ENCODE results near the gene ACMSD. TPM values are rescaled to one million over a fixed set of nuclear protein-coding genes. Genes with fewer than 3 reads are reported as not detected.

ACMSD gene
- total RNA-seq, 2 experiments from 2014 or later: not detected

DNA sequence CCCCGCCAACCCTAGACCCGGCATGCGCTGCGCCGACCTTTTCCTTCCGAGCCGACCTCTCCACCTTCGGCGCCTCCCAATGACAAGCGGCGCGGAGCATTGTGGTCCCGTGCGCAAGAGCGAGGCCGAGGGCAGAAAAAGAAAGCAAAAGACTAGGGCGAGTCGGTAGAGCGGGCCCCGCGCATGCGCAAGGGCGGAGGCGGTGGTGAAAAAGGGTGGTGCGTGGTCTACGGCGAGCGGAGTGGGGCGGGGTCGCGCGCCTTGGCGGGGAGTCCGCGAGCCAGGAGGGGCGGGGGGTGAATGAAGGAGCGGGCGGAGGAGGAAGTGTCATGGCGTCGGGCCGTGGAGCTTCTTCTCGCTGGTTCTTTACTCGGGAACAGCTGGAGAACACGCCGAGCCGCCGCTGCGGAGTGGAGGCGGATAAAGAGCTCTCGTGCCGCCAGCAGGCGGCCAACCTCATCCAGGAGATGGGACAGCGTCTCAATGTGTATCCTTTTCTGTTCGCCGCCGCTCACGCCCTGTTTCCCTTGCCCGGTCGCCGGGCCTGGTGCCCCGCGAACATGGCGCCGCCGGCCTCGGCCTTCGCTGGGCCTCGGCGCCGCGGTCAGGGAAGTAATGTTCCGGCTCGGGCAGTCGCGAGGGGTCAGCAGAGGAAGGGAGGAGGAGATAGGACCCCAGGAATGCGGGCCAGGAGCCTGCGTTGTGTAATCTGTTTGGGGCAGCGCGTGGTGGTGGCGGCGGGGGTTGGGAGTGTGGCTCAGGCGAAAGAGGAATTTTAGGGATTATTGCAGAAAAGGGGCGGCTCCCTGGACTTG is 80.3 kb downstream of the ACMSD start, which contains the start of gene CCNT2:
TSS of gene CCNT2 (plus strand) at position 297 of the 815 bp plus-strand sequence. CDS start at position 330, 33 bp downstream.
- Histone ChIP-seq H4K20me1 (ENCODE audit: insufficient read depth, low read length) (peaks cover 33% of the 10 kb centered on the region), H3K4me3 (ENCODE audit: low read depth, low read length, poor library complexity, severe bottlenecking) (peak within 1 kb of the TSS; percentile 93), H3K27ac (ENCODE audit: low read depth, low read length, poor library complexity, severe bottlenecking) (peak within 1 kb of the TSS; percentile 90), H2AFZ (ENCODE audit: low read length) (peak within 1 kb of the TSS; percentile 75), H3K9me3 (ENCODE audit: low read length) (0 out of 2 replicates have a peak, but pooled peaks cover under 1% of the 10 kb centered on the region), H3K9me2 (ENCODE audit: insufficient read depth, low read length) (no peaks in the 10 kb centered on the region), H3K4me2 (ENCODE audit: low read length) (peak within 1 kb of the TSS; percentile 86), H3K36me3 (ENCODE audit: insufficient read depth, low read length) (peaks cover 44% of the 10 kb centered on the region), H3K79me2 (ENCODE audit: insufficient read depth, low read depth, low read length) (peaks cover 58% of the 10 kb centered on the region), H3K4me1 (ENCODE audit: insufficient read depth, low read length, poor library complexity, severe bottlenecking) (peaks cover 23% of the 10 kb centered on the region)
- TF ChIP-seq EZH2phosphoT487 (IDR thresholded peaks at IDR 0.05; ENCODE audit: borderline replicate concordance, low read depth, low read length): no peak
- TF ChIP-seq, protein P1, sequence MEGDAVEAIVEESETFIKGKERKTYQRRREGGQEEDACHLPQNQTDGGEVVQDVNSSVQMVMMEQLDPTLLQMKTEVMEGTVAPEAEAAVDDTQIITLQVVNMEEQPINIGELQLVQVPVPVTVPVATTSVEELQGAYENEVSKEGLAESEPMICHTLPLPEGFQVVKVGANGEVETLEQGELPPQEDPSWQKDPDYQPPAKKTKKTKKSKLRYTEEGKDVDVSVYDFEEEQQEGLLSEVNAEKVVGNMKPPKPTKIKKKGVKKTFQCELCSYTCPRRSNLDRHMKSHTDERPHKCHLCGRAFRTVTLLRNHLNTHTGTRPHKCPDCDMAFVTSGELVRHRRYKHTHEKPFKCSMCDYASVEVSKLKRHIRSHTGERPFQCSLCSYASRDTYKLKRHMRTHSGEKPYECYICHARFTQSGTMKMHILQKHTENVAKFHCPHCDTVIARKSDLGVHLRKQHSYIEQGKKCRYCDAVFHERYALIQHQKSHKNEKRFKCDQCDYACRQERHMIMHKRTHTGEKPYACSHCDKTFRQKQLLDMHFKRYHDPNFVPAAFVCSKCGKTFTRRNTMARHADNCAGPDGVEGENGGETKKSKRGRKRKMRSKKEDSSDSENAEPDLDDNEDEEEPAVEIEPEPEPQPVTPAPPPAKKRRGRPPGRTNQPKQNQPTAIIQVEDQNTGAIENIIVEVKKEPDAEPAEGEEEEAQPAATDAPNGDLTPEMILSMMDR (conservative IDR thresholded peaks at IDR 0.05; ENCODE audit: low read length): no peak
- ChIA-PET CTCF (ENCODE audit: unreplicated experiment) (interaction anchor here (0.5 kb wide), 1 partner anchor 458 kb away, joined by 3 read pairs; no protein-coding TSS in a partner anchor), POLR2A (interaction anchor here (1.7 kb wide), 1 partner anchor 12 kb away, joined by 8 read pairs; no protein-coding TSS in a partner anchor)
- intact Hi-C loops (cut with micrococcal nuclease; ENCODE audit: unreplicated experiment): loop anchor here (1.0 to 5.0 kb wide), 4 partner anchors 178 to 823 kb away; partner anchors contain the start of genes R3HDM1, UBXN4 and ZRANB3
- BruUV-seq (replicated peaks): TSS peak; percentile 53
- peak; percentile 99 for DNase-seq (ENCODE audit: low spot score)

- POLR2A ChIA-PET: interaction anchor here (0.8 to 1.7 kb wide), 2 partner anchors 11 to 18 kb away, joined by 3 to 8 read pairs; no protein-coding TSS in a partner anchor
- no TSS peak for BruUV-seq (replicated peaks)
- peak overlapping the region; percentile 71; the same call in 1 of the 2 replicates for H2AFZ ChIP-seq (ENCODE audit: low read length)
- H4K20me1 ChIP-seq (ENCODE audit: insufficient read depth, low read length): peaks cover 36% of the 10 kb centered on the region
- DNase-seq (ENCODE audit: low spot score): peak; percentile 40
- peaks cover 66% of the 10 kb centered on the region for H3K79me2 ChIP-seq (ENCODE audit: insufficient read depth, low read depth, low read length)
- CTCF ChIA-PET (ENCODE audit: unreplicated experiment): no interaction called here
- H3K4me3 ChIP-seq (ENCODE audit: low read depth, low read length, poor library complexity, severe bottlenecking): peak overlapping the region; percentile 93
- H3K9me3 ChIP-seq (ENCODE audit: low read length): no peaks in the 10 kb centered on the region
- no peak for TF ChIP-seq EZH2phosphoT487 (IDR thresholded peaks at IDR 0.05; ENCODE audit: borderline replicate concordance, low read depth, low read length)
- TF ChIP-seq, protein P1 (conservative IDR thresholded peaks at IDR 0.05; ENCODE audit: low read length): no peak
- peak overlapping the region; percentile 86 for H3K4me2 ChIP-seq (ENCODE audit: low read length)
- H3K9me2 ChIP-seq (ENCODE audit: insufficient read depth, low read length): no peaks in the 10 kb centered on the region
- intact Hi-C loops (cut with micrococcal nuclease; ENCODE audit: unreplicated experiment): loop anchor here (2.0 to 5.0 kb wide), 2 partner anchors 611 to 802 kb away; partner anchors contain the start of genes R3HDM1 and ZRANB3
- H3K36me3 ChIP-seq (ENCODE audit: insufficient read depth, low read length): peaks cover 52% of the 10 kb centered on the region
- H3K4me1 ChIP-seq (ENCODE audit: insufficient read depth, low read length, poor library complexity, severe bottlenecking): peaks cover 23% of the 10 kb centered on the region
- H3K27ac ChIP-seq (ENCODE audit: low read depth, low read length, poor library complexity, severe bottlenecking): peak overlapping the region; percentile 90
Measured at GRCh38 chr2:134919341-134920210, 81.2 kb downstream of the ACMSD start.

All from OCI-LY7 (cell line).